GM19099 (cell line): ENCODE data around the gene DNAH1.

Experiments
- POLR2A ChIP-seq: IDR thresholded peaks from 3 replicates; pipeline ENCODE4 v1.6.1; 2011; ENCODE audit warnings: low read depth; ENCODE audit not compliant: insufficient read length; ENCODE audit errors: extremely low read depth

The DNAH1 gene

DNA sequence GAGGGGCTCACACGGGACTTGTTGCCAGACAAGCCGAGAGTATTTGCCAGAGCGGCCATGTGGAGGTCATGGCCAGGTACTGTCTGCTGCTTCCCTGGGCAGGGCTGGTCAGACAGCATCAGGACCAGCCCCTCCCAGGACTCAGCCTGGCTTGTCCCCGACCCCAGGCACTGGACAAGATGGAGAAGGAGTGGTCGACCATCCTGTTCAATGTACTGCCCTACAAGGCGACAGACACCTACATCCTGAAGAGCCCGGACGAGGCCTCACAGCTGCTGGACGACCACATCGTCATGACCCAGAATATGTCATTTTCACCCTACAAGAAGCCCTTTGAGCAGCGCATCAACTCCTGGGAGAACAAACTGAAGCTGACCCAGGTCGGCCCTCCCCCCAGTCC, 38.6 kb downstream of the DNAH1 start:
- TF ChIP-seq POLR2A: no peak

- no peak for TF ChIP-seq POLR2A
These were observed 39.4 kb downstream of the DNAH1 start for GRCh38 chr3:52355526-52355925.

DNA sequence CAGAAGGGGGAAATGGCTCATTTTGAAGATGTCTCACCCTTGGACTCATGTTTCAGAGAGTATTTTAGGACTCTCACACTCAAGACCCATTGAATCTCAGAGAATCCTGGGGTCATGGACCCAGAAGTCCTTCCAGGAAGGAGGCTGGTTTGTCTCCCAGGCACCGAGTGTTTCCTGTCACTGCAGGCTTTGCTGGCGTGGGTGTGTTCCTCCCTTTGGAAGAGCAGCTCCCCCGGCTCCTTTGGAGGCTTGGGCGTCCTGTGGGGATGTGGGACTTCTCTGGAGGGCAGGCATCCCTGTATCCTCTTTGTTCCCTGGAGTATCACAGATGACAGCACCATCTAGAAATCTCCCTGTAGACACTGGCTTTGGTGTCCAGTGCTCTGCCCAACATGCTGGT, 40.0 kb downstream of the DNAH1 start:
- TF ChIP-seq POLR2A: no peak

GRCh38 chr3:52357151-52358080, 41.3 kb downstream of the DNAH1 start:
- no peak for TF ChIP-seq POLR2A

DNA sequence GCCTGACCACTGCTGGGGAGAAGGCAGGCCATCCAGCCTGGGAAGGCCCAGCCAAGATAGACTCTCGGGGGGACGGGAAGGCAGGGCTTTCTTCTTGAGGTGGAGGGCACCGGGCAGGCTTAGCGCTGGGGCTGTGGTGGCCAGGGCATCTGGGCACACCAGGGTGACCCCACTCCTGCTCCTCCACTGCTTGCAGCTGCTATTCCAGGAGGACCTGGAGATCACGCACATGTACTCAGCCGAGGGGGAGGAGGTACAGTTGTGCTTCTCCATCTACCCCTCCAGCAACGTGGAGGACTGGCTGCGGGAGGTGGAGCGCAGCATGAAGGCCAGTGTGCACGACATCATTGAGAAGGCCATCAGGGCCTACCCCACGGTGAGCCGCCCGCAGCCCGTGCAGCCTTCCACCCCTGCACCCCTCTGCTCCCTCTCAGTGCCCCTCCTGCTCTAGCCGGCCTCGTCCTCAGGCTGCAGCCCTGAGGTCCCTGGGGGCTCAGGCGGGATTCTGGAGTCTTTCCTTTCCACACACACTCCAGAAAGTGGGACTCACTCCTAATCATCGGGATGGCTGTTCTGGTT, 42.3 kb downstream of the DNAH1 start:
- TF ChIP-seq POLR2A: no peak

DNA sequence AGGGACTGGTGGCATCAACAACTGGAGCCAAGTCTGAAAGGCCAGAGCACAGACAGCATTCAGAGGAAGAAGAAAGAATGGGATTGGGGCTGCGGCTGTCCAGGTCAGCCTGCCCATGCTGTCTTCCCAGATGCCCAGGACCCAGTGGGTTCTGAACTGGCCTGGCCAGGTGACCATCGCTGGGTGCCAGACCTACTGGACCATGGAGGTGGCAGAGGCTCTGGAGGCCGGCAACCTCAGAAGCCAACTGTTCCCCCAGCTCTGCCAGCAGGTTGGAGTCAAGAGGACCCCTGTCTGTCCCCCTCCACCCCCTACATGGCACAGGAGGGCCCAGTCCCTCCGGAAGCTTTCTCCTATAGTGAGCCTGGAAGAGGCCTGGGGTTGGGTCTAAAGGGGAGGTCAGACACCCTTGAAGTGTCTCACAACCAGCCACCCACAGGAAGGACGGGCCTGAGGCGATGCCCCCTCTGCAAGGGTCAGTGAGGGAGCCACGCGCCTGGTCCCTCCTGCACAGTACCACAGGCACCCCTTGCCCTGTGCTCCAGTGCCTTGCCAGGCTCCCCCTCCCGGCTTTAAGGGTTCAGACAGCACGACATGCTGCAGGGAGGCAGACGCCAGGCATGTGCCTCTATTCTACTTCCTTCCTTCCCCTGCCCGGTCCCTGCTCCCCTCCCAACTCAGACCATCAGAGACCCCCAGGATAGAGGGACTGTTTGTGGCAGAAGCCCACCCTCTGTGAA, 43.2 kb downstream of the DNAH1 start:
- TF ChIP-seq POLR2A: no peak

DNA sequence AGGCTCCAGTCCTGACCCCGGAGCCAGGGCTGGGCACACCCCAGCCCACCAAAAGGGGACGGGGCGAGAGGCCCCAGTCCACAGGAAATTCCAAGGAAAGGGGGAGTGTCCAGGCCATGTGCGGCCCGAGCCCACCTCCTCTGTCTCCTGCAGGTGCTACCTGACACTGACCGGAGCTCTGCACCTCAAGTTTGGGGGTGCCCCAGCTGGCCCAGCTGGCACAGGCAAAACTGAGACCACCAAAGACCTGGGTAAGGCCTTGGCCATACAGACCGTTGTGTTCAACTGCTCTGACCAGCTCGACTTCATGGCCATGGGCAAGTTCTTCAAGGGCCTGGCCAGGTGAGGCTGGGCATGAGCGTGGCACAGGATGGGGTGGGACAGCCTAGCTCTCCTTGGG, 44.9 kb downstream of the DNAH1 start:
- no peak for TF ChIP-seq POLR2A

DNA sequence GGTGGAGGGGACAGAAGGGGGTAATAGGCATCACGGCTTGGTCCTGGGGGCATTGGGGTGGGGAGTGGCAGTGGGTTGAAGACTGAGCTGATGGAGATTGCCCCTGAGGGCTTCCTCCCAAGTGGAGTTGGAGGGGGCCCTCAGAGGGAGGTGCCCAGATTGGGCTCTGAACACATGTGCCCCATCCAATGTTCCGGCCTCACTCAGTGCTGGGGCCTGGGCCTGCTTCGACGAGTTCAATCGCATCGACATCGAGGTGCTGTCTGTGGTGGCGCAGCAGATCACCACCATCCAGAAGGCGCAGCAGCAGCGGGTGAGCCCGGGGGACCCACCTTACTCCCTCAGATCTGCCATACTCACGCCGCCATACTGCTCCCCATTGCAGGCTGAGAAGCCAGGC, 45.3 kb downstream of the DNAH1 start:
- TF ChIP-seq POLR2A: no peak

- no peak for TF ChIP-seq POLR2A
These were observed 45.8 kb downstream of the DNAH1 start for GRCh38 chr3:52361898-52362297.

GRCh38 chr3:52364322-52365035, 48.4 kb downstream of the DNAH1 start:
- no peak for TF ChIP-seq POLR2A

DNA sequence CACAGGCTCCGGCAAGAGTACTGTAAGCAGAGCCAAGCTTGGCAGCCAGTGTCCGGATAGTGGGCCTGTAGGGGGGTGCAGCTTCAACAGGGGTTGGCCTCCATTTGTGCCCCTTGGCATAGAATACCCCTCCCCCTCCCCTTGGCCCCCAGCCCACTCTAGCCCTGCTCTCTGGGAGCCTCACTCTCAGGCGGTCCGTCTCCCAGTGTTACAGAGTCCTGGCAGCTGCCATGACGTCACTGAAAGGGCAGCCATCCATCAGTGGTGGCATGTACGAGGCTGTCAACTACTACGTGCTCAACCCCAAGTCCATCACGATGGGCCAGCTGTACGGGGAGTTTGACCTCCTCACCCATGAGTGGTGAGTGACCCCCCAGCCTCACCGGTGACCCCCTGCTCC, 50.4 kb downstream of the DNAH1 start:
- TF ChIP-seq POLR2A: no peak

DNA sequence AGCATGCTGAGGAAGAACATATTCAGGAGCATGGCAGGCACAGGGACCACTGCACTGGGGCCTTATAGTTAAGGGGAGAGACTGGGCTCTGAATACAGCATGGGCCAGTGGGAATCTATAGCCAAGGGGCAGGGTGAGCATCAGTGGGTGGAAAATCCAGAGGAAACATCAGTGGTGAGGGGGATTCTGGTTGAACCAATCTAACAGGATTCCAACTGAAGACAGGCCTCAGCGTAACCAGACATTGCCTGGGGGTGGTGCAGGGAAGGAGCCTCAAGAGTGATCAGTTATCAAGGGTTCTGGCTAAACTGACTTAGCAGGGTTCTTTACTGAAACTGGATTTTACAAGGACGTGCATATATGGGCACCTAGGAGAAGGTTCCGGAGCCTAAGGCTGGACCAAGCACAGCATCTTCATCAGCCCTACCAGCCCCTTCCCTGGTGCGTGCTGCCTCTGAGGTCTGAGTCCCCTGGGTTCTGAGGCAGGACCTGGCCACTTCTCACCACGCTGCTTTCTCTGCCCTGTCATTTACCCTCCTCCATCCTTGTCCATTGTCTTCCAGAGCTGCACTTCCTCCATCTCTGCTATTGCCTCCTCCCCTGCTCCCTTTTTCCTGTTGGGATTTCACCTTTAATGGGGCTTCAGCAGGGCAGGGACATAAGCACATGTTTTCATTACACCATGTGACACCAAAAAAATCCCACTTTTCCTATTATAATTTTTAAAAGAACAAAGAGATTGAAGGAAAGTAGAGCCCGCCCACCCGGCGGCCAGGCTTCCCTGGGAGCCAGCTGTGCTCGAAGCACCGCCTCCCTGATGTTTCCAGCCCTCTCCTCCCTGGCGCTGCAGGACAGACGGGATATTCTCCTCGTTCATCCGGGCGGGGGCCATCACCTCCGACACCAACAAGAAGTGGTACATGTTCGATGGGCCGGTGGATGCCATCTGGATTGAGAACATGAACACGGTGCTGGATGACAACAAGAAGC, 52.1 kb downstream of the DNAH1 start:
- TF ChIP-seq POLR2A: no peak

DNA sequence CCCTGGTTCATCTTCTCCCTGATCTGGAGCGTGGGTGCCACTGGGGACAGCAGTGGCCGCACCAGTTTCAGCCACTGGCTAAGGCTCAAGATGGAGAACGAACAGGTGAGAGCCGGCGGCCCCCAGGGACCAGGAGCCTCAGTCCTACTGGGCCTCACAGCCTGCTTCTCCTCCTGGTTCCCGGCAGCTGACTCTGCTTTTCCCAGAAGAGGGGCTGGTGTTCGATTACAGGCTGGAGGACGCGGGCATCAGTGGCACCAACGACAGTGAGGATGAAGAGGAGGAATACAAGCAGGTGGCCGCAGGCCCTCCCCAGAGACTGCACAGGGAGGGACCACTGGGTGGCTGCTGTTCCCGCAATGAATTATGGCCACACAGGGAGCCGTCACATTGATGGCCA, 54.4 kb downstream of the DNAH1 start:
- no peak for TF ChIP-seq POLR2A
